TTC549 (cell line): ENCODE measurements around the gene MAPK10.
"Not testable (repeated sequence)": the region's sequence is repeated elsewhere in the genome, so short reads cannot be mapped to it uniquely, and the experiment has no call there.

ENCODE experiments used
- FAIRE-seq: peaks from 2 replicates; lab custom pipeline; 2012; peaks lifted over from hg19 to GRCh38; lab: Jason Lieb, UNC

Gene MAPK10

DNA sequence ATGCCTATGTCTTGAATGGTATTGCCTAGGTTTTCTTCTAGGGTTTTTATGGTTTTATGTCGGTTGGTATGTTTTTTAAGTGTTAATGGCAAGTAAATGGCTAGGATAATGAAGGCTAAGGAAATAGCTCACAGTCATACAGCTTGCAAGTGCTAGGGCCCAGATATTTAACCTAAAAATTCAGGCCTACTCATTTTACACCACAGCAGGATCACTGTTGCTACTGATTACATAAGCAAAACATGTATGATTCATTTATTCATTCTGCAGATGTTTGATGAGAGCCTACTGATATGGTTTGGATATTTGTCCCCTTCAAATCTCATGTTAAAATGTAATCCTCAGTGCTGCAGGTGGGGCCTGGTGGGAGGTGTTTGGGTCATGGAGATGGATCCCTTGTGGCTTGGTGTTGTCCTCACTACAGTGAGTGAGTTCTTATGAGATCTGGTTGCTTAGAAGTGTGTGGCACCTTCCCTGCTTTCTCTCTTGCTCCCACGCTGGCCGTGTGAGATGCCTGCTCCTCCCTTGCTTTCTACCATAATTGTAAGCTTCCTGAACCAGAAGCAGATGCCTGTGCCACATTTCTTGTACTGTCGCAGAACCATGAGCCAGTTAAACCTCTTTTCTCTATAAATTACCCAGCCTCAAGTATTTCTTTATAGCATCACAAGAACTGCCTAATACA lies 175.5 kb downstream of the MAPK10 start:
- FAIRE-seq = no peak

DNA sequence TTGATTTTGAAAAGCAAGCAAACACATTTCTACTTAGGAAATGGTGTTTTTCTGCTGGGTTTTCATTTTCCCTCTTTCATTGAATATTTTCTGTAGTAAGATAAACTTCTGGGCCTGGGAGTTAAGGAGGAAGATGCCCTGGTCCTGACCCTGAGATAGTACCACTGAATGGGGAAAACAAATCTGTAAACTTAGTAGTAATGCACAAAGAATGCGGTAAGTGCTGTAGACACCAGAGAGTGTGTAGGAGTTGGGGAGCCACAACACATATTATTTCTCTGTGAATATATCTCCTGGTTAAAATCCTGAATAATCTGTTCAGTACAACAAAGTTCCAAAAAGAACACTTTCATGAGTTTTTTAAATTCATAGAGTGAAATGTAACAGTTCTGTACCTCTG lies 178.3 kb downstream of the MAPK10 start:
- FAIRE-seq = no peak

DNA sequence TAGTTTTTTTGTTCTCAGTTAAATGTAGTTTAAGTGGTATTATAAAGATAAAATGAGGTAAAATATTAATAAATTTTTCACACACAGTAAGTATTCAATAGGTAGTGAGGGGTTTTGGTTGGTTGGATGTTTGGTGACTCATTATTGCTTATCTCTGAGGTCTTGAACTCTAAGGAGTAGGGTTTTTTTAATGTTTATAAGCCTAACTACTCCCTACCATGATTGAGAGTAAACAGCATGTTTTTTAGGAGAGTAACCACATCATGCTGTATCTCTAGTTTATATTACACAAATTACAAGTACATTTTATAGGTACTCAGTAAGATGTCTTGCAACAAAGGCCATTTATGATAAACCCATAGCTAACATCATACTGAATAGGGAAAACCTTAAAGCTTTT lies 181.6 kb downstream of the MAPK10 start:
- no peak for FAIRE-seq

DNA sequence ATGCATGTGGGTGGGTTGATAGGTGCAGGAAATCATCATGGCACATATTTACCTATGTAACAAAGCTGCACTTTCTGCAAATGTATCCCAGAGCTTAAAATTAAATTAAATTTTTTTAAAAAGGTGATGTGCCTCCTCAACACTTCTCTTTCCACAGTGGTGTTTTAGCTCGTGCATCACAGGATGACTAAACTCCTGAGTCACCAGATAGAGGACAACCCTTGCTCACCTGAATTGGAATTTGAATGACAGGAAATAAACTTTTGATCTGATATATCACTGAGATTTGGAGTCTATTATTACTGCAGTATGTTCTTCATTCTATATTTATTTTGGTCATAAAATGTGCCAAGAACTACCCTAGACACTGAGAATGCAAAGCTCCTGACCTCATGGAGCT lies 185.3 kb downstream of the MAPK10 start:
- no peak for FAIRE-seq

DNA sequence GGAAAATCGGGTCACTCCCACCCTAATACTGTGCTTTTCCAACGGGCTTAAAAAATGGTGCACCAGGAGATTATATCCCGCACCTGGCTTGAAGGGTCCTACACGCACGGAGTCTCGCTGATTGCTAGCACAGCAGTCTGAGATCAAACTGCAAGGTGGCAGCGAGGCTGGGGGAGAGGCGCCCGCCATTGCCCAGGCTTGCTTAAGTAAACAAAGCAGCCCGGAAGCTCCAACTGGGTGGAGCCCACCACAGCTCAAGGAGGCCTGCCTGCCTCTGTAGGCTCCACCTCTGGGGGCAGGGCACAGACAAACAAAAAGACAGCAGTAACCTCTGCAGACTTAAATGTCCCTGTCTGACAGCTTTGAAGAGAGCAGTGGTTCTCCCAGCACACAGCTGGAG lies 191.5 kb downstream of the MAPK10 start:
- not testable (repeated sequence) for FAIRE-seq

DNA sequence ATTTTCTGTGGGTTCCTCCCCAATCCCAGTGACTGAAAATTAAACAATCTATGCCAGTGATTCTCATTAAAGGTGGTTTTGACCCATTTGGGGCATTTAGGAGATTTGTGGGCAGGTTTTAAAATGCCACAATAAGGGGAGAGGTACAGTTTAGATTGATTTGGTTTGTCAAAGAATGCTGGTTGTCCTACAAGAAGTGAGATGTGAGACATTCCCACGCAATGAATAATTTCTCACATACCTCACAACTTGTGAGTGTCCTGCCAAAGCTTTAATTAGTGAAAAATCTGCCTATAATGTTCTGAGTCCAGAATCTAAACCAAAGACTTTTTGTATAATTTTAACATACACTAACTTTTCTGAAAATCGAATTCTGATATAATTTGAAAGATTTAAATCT lies 199.4 kb downstream of the MAPK10 start:
- FAIRE-seq = no peak

DNA sequence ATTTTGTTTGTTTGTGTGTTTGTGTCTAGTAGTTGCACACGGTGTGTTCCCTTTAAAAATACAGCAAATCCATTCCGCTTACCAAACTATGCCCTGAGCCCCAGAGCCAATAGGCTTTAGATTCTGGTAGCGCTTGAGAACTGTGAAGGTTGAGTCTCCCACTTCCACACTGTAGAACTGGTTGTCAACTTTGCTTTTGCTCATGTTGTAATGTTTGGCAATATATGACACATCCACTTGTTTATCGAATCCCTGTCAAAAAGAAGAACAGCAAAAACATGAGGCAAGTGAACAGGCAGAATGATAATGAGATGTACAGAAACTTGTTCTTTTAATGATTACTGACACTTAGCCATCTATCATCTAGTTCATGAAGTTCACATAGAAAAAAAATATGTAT lies 200.6 kb downstream of the MAPK10 start:
- FAIRE-seq = no peak

DNA sequence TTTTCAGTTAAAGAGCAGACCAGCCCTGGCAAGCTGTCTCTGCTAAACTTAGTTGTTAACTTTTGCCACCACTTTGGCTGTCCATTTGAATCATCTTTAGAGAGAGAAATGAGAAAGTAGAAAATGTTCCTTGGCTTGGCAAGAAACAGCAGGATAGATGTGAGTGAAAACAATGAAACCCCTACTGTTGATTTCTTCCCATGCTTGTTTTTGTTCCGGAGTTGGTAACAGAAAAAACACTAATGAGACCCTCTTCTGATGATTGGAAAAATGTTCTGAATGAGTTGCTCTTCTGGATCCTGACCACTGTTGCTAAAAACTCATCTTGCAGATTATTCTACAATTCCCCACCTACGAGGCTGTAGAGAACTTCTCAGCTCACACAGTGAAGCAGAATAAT lies 203.3 kb downstream of the MAPK10 start:
- no peak for FAIRE-seq

DNA sequence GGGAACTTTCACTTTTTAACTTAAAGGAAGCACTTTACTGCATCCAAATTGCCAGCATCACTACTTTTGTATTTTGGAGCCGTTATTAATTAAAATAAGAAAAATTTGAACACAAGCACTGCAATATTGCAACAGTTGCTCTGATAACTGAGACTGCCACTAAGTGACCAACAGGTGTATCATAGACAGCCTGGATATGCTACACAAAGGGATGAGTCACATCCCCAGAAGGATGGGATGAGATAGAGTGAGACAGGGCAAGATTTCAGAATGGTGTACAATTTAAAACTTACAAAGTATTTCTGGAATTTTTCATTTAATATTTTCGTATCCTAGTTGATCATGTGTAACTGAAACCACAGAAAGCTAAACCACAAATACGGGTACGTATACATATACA lies 204.1 kb downstream of the MAPK10 start:
- no peak for FAIRE-seq

DNA sequence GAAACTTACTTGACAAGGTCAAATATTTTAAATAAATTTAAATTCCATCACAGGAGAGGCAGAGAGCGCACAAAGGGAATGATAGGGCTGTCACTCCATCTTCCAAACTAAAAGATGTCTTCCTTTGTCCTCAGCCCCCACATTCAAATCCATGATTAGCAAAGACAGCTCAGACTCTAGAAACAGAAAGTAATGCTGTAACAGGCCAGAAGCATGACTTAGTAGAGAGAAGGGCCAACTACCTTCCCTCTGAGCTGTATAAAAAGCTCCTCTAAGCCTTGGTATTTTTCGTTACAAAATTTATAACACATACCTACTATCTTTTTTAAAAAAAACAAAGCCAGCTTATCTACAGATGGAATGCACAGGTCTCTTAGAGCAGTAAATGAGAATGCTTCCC lies 207.4 kb downstream of the MAPK10 start:
- no peak for FAIRE-seq

DNA sequence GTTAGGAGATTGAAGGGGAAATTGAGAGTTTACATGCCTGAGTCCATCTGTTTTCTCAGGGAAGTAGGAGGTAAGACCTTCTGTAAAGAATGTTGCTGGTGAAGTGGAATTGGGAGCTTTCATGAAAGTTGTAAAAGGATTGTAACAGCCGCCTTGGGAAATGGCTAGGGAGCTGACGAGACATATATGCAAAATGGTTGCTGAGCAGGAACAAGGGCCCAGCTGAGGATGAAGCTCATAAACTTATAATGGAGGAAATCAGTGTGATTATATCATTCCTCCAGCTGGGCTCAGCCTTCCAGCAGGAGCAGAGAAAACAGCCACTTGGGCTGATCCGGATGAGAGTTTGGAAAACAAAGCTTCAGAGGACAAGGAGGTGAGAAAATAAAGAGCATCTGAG lies 208.7 kb downstream of the MAPK10 start:
- no peak for FAIRE-seq

DNA sequence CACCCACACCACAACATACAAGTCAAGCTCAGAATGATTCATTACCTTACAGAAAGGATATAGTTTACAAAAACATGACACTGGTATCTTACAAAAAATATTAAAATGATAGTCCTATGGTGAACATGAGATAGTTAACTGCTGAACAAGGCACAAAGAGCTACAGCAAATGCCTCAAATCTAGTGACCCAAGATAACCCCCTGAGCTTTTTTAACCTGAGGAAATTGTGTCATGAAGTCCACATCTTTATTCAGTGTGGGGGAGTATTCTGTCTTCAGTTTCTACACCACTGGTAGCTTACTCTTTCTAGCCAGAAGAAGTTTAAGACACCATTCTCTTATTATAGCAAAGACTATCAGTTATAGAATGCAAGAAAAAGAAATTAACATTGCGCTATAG lies 218.7 kb downstream of the MAPK10 start:
- FAIRE-seq = no peak

DNA sequence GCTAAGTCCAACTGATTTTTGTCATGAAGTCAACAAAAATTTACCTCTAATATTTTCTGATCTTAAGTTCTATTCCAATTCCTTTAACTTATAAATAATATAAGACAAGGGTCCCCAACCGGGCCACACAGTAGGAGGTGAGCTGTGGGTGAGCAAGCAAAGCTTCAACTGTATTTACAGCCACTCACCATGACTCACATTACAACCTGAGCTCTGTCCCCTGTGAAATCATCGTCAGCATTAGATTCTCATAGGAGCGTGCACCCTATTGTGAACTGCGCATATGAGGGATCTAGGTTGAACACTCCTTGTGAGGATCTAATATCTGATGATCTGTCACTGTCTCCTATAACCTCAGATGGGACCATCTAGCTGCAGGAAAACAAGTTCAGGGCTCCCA lies 227.4 kb downstream of the MAPK10 start:
- FAIRE-seq = no peak

DNA sequence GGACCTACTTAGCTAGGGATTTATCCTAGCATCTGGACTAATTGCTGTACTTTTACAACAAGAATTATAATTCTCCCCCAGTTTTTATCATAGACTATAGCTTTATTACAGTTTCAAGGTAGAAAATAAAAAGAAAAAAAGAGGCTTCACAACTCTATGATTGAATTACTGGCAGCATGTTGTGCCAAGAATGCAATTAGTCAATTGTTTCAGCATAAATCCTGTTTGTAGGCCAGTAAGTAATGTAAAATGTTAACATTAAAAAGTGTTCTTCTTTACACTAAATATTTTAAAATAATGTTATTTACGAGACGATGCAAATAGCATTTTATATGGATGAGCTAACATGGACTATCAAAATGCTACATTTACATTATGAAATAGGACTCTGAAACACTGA lies 228.4 kb downstream of the MAPK10 start:
- no peak for FAIRE-seq

DNA sequence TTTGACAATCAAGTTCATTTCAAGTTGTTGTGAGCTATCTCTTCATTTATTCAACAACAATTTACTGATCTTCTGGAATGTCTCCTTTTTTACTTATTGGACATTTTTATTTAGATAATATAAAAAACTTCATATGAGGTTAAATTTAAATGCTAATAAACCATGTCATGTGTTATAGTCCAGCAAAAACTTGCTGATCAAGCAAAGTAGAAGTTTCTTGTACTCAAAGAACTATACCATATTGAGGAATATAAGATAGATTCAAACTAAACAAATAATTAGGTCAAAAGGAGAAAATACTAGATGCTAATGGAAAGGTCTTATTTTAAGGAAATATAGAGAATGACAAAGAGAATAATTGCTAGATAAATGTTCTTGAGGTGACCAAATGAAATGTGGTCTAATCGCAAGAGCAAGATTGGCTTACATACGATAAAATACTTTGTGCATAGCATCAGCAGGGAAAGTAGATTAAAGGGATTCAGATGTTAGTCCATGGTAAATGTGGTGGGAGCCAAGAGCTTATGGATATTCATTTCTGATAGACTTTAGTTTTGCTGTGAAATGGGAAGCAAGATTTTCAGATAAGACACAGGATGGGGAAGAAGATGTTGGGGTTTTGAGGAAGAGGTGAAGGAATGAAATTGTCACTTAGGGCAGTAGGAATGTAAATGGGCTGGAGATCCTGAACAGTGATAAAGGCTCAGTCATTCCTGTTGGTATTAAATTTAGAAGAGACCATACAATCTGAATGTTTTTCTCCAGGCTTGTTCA lies 229.5 kb downstream of the MAPK10 start:
- no peak for FAIRE-seq

DNA sequence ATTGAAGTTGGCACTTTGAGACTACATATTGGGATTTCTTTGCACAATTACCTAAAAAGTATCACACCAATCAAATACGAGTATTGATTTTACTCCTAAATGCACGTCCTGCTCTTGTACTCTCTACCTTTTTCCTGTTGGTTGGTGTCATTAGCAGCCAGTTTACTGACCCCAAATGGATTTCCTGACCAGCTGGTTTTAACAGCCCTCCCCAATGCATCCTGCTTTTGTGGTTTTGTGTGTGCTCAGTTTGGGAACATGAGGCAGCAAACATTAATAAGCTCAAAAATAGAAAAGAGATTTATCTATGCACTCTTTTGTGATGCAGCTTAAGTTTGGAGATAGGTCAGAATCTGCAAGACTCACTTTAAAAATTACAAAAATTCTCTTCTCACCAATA lies 230.3 kb downstream of the MAPK10 start:
- no peak for FAIRE-seq

DNA sequence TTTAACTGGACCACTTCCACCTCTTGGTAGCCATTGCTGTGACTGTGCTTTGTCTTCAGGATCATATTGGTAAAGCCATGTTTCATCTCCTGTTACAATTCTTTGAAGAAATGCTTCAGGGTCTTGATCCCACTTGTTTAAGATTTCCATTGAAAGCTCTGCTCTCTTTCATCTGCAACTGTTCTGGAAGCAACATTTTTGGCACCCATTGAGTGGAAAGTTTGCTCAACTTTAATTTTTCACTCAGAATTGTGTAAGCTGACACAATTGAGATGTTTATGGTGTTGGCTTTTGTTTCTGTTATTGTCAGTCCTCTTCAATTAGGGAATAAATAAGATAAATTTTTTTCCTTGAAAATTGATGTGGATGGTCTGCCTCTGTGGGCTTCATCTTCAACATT lies 237.4 kb downstream of the MAPK10 start:
- FAIRE-seq = no peak

DNA sequence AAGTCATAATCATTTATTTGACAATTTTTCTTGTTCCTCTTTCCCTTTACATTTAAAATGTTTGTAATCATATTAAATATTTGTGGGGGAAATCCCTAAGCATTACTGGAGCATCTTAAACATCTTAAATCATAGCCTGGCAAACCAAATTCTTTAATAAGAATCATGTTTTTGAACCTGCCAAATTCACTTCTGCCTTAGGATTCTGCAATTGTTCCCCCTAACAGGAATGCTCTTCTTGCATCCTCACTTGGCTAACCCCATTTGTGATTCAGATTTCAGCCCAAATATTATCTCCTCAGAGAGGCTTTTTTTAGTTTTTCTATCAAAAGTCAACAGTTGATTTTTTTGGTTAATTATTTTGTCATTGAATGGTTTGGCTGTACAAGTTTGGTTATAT lies 241.1 kb downstream of the MAPK10 start:
- FAIRE-seq = no peak

DNA sequence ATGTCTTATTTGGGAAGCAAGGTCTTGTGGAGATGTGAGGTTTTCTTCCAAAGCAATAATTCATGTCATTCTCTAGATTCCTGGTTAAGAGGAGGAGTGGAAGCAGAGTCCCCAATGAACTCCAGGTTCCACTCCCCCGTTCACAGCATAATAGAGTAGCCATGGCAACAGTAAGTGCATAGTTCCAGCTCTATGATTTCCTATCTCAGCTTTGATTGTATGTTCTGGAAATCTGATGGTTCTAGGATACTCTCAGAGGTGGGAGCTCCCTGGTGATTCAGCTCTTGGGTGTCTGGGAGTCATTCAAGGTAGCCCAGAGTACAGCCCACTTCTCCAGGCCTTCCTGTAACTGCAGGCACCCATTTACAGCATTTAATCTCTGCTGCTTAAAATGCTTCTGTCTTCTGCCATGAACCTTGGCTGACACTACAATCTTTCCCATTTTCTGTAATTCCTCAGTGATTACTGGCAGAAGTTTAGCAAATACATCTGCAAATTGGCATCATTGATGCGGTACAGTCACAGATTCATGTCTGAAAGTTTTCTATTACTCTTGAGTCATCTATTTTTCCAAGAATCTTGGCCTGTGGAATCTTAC lies 242.0 kb downstream of the MAPK10 start:
- no peak for FAIRE-seq

DNA sequence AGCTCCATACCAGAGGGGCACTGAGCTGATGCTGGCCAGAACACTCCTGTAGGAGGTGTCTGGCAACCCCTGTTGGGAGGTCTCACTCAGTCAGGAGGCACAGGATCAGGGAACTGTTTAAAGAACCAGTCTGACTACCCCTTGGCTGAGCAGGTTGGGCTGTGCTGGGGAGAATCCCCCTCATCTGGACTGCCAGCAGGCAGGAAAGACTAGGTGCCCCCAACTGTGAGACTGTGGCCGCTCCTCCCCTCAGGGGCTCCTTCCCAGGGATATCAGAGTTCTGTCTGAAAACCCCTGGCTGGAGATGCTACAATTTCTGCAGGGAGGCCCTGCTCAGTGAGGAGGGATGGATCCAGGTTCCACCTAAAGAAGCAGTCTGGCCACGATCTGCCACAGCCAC lies 245.3 kb downstream of the MAPK10 start:
- no peak for FAIRE-seq

DNA sequence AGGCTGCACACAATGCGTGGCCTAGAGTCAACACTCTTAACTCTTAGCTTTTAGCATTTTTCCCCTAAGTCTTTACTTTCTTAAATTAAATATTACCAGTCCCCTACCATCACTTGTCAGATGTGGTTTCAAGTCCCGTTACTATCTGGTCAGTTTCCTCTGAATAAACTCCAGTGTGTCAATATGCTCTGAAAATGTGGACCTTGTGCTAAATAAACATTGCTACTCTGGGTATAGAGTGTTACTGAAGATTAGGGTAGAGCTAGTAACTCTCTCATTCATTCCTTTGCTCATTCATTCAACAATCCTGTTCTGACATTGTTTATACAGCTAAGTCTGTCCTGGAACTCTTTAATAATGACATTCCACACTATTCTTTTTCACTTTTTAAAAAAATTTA lies 251.0 kb downstream of the MAPK10 start:
- FAIRE-seq = no peak

DNA sequence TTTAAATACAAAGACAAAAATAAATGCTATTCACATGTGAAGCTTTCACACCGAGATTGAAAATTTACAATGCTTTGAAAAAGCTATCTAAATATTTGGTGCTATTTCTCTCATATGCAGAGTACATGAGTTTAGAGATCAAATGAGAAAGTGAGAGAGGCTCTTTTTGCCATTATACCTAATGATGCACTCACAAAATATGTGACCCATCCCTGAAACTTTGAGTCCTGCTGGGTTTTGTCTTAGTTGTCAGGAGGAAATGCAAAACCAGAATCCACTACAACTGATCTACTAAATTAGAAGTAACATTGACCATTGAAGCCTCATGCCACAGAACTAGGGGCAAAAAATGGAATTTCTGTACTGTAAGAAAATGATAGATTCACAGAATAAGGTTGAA lies 251.7 kb downstream of the MAPK10 start:
- no peak for FAIRE-seq

DNA sequence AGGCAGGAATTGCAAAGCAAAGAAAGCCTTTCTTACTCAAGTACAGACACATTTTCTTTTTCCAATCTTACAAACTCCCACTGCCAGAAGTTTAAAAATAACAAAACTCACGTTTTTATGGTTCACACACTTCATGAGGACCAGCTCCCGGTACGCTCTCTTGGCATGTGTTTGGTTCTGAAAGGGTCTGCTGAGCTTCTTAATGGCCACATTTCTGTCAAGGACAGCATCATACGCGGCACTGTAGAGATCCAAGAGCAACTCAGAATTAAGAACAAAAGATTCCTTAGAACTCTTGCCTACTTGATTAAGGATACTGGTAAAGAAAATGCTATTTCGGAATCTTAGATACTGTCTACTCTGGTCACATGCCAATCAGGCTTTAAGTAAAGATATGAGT lies 252.7 kb downstream of the MAPK10 start:
- no peak for FAIRE-seq

DNA sequence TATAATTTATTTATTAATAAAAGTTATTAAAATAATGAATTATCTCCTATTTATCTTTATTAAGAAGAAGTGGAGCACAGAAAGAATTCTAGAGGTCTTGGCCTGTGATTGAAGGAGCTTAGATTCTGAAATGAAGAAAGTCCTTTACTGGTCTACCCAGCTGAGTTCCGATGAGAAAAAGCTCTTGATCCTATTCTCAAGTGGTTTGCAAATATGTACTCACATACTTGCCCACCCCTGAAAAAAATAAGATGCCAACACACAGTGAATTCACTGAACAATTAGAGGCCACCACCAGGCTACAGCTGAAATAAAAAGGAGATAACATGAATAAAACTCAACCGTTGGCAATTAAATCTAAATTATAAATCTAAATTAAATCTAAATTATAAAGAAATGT lies 253.4 kb downstream of the MAPK10 start:
- FAIRE-seq = no peak
